ENCODE data around the gene EDAR.

The EDAR gene

DNA sequence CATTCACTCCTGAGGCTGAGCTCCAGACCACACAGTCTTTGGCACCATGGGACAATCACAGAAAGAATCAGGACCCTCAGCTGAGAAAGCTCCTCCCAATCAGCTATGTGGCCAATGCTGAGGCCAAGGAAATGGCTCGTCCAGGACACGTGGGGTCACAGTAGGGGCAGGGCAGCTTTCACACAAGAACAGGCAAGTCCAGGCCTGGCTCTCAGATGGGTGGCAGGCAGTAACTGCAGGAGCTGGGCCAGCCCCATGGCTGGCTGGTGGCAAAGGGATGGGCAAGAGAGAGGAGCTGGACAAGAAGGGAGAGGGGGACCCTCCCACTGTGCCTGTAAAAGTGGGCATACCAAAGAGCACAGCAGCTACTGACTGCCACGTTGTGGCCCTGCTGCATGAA, 12.2 kb upstream of the EDAR start:
- no peak overlapping the region for H3K4me3 ChIP-seq (ENCODE audit: low read depth, low read length)
- no peak for DNase-seq (ENCODE audit: low read depth)
- TF ChIP-seq CTCF (conservative IDR thresholded peaks at IDR 0.05; ENCODE audit: low read depth, low read length): no peak

- TF ChIP-seq CTCF (conservative IDR thresholded peaks at IDR 0.05; ENCODE audit: low read depth, low read length): no peak
- no peak overlapping the region for H3K4me3 ChIP-seq (ENCODE audit: low read depth, low read length)
- DNase-seq (ENCODE audit: low read depth): no peak
These were observed 11.7 kb upstream of the EDAR start for GRCh38 chr2:109000738-109001137.

- TF ChIP-seq CTCF (conservative IDR thresholded peaks at IDR 0.05; ENCODE audit: low read depth, low read length): no peak
- DNase-seq (ENCODE audit: low read depth): peak; percentile 46
These were observed 9.9 kb upstream of the EDAR start for GRCh38 chr2:108998911-108999310.

GRCh38 chr2:108994178-108994577, 5.2 kb upstream of the EDAR start:
- no peak for DNase-seq (ENCODE audit: low read depth)
- no peak for TF ChIP-seq CTCF (conservative IDR thresholded peaks at IDR 0.05; ENCODE audit: low read depth, low read length)
- H3K4me3 ChIP-seq (ENCODE audit: low read depth, low read length): no peak overlapping the region

More at GRCh38 chr2:108998911-108999310, 9.9 kb upstream of the EDAR start:
- no peak overlapping the region for H3K4me3 ChIP-seq (ENCODE audit: low read depth, low read length)

DNA sequence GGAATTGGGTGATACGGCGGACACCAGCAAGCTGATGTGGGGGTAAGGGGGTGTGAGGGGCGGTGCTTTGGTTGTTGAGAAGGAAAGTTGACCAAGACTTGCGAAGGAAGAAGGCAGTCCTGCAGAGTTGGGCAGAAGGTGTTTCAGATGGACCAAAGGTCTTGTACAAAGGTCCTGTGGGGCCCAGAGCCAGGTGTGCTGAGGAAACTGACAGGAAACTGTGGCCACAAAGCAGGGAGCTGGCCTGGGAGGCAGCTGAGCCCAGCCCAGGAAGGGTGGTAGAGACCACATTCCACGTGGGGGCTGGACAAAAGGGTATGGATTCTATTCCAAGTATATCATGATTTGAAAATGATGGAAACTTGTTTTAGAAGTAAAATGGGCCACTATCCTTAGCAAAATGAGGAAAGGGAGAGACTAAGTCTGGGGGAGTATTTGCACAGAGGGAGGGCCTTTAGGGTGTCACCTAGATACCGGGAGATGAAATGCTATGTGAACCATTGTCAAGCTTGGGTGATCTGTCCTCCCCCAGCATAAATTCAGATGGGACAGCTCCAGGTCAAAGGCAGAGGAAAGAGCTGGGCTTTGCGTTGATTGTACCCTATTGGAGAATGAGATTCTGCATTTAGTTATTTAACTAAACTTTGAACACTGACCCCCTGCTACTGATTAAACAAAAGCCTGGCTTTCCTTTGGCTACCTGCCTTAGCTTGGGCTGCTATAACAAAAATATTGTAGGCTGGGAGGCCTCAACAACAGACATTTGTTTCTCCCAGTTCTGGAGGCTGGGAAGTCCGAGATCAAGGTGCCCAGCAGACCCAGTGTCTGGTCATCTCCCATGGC, 4.3 kb upstream of the EDAR start:
- no peak for TF ChIP-seq CTCF (conservative IDR thresholded peaks at IDR 0.05; ENCODE audit: low read depth, low read length)
- no peak overlapping the region for H3K4me3 ChIP-seq (ENCODE audit: low read depth, low read length)

GRCh38 chr2:108988076-108988795, 784 bp downstream of the EDAR start:
- TF ChIP-seq CTCF (conservative IDR thresholded peaks at IDR 0.05; ENCODE audit: low read depth, low read length): no peak
- no peak for DNase-seq (ENCODE audit: low read depth)
- no peak overlapping the region for H3K4me3 ChIP-seq (ENCODE audit: low read depth, low read length)

More for the DNA sequence above, 4.3 kb upstream of the EDAR start:
- no peak for DNase-seq (ENCODE audit: low read depth)

All from choroid plexus epithelial cell (primary cell).